ENCODE measurements around the gene RFPL2.
"Not testable (repeated sequence)": the region's sequence is repeated elsewhere in the genome, so short reads cannot be mapped to it uniquely, and the experiment has no call there.

The RFPL2 gene

DNA sequence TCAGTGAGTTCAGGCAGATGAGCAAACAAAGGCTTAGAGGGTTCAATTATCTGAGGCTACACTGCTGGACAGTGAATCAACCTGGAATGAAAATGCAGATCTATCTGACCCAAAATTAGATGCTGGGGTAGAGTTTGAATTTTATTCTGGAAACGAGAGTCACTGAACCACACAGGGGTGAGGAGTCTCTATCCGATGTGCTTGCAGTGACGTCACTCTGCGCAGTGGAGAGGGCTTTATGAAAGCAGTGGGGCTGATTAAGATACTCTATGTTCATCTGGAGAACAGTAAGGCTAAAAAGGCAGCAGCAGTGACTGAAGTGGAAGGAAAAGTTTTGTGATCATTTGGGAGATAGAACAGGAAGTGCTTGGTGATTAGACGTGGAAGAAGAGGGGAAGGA is 44.5 kb downstream of the RFPL2 start:
- DNase-seq = not testable (repeated sequence)

DNA sequence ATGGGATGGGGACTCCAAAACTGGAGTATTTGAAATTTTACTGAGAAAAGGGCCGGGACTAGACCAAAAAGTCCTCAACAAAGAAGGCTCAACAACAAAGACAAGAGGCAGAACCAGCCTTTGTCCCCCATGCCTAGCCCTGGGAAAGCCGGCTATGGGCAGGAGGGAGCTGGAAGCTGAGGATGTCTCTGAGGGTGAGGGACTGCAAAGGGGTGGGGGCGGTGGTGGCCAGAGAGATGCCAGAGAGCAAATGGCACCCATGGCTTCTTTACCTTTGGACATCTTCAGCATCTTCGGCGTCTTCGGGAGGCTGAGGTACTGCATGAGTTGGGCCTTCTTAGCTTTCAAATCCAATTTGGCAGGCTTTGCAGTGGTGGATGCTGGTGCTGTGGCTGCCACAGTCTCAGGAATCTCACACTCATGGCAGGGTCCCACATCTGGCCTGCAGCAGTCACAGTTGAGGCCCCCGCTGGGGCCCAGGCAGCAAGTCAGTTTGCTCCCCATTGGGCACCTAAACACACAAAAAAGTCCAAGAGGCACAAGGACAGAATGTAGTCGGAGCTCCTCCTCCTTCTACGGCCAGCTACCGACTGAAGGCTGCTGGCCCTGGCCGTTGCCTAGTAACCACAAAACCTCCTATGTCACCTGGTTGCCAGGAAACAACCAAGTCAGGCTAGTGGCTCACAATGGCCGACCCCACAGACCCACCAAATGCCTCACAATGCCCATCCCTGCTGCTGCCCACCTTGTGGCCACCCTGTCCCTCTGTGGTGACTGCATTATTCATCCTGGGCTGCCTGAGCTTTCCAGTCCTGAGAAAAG is 46.0 kb downstream of the RFPL2 start, which contains the start of gene C22orf42:
Gene C22orf42, minus strand, starts transcription at position 592 of the 822 bp plus-strand sequence. Its CDS starts 88 bp downstream, at position 504.
- no peak for DNase-seq

GRCh38 chr22:32157632-32158031 is 47.2 kb downstream of the RFPL2 start:
- DNase-seq = not testable (repeated sequence)

GRCh38 chr22:32154727-32155126 is 50.1 kb downstream of the RFPL2 start:
- DNase-seq = not testable (repeated sequence)

DNA sequence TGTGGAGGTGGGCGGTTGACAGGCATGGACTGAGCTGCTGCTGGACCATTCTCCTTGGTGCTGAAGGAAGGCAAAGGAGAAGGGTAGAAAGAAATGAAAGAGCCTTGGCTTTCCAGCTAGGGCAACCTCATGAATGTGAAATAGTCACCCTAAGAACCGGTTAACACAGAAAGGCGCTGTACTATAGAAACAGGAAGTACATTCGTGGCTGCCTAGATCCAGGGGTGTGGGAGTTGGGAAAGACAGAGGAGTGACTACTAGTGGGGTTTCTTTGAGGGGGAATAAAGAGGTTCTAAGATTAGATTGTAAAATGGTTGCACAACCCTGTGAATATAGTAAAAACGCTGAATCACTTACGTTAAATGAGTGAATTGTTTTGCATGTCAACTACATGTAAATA is 53.2 kb downstream of the RFPL2 start:
- not testable (repeated sequence) for DNase-seq

- not testable (repeated sequence) for DNase-seq
Observed at GRCh38 chr22:32150647-32151046, 54.2 kb downstream of the RFPL2 start.

DNA sequence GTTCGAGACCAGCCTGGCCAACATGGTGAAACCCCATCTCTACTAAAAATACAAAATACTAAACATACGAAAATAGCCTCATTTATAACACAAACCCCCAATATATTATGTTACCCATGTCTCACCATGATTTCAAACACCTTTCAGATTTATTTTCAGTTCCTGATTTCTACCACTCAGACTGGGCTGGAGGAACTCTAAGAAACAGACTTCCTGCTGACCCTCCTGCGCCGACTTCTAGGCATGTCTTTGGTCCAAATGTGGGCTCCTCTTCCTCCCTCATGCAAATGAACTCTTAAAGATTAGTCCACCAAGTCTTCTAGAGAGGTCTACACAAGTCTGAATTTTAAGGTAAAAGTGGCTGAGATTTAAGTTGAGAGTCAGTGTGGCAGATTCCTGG is 56.5 kb downstream of the RFPL2 start:
- DNase-seq = not testable (repeated sequence)

DNA sequence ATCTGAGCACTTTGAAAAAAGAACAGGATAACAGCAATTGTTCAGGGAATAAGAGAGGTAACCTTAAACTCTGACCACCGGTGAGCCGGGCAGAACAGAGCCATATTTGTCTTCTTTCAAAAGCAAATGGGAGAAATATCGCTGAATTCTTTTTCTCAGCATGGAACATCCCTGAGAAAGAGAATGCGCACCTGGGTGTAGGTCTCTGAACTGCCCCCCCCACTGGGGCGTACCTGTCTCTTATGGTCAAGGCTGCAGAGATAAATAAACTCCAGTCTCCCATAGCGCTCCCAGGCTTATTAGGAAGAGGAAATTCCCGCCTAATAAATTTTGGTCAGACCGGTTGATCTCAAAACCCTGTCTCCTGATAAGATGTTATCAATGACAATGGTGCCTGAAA is 57.7 kb downstream of the RFPL2 start:
- not testable (repeated sequence) for DNase-seq

DNA sequence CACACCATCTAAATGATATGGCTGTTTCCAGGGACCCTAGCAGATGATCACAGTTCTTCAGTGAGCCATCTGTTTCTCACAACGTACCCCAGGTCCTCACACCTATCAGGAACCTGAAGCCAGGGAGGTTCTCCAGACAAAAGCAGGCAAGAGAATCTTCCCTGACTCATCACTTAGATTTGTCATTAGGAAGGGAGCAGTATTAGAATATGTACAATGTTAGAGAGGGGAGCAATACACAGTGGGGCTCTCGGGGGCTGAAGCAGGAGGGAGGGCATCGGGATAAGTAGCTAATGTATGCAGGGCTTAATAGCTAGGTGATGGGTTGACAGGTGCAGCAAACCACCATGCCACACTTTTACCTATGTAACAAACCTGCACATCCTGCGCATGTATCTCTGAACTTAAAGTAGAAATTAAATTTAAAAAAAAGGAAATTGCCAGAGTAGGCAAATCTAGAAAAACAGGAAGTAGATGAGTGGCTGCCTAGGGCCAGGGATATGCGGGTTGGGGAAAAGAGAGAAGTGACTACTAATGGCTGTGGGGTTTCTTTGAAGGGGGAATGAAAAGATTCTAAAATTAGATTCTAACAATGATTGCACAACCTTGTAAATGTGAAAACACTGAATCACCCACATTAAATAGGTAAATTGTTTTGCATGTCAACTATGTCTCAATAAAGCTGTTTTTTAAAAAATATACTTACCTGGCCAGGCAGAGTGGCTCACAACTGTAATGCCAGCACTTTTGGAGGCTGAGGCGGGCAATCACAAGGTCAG is 60.2 kb downstream of the RFPL2 start:
- DNase-seq = no peak

DNA sequence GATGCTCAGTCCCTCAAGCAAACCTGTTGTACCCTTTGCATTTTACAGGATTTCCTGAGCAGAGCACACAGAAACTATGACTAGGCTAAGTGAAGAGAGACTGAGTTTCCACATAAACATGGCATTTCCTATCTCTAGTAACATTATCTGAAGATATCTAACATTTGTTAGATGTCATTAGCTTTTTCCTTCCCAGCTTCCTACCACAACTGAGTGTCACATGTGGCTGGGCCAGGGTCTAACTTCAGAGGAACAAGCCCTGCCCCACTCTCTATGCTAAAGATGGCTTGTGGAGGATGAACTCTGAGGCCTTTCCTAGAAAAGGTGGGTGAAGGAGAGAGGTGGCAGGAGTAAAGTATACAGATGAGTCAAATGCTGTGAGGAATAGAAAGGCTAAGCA is 62.3 kb downstream of the RFPL2 start:
- DNase-seq = no peak

DNA sequence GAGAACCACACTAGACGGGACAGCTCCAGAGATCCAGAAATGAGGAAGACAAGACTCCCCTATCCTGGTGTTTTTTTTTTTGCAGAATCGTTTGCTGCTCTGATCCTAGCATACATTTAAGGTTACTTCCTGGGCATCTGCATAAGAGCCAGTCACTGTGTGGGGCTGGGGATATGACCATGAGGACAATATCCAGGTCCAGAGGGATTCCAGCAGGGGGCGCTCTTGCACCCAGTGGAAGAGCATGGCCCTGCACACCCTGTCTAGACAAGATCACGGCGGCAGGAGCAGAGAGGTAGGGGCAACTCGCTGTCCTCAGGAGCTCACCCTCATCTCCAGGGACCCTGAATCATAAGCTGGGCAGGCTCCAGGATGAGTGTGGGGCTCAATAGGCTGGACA is 64.2 kb downstream of the RFPL2 start:
- not testable (repeated sequence) for DNase-seq

Measured in NCI-H1048 (cell line).